ENCODE data around the gene SLC7A7.
"Not testable (repeated sequence)": the region's sequence is repeated elsewhere in the genome, so short reads cannot be mapped to it uniquely, and the experiment has no call there.

- TF ChIP-seq, protein P1, sequence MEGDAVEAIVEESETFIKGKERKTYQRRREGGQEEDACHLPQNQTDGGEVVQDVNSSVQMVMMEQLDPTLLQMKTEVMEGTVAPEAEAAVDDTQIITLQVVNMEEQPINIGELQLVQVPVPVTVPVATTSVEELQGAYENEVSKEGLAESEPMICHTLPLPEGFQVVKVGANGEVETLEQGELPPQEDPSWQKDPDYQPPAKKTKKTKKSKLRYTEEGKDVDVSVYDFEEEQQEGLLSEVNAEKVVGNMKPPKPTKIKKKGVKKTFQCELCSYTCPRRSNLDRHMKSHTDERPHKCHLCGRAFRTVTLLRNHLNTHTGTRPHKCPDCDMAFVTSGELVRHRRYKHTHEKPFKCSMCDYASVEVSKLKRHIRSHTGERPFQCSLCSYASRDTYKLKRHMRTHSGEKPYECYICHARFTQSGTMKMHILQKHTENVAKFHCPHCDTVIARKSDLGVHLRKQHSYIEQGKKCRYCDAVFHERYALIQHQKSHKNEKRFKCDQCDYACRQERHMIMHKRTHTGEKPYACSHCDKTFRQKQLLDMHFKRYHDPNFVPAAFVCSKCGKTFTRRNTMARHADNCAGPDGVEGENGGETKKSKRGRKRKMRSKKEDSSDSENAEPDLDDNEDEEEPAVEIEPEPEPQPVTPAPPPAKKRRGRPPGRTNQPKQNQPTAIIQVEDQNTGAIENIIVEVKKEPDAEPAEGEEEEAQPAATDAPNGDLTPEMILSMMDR (conservative IDR thresholded peaks at IDR 0.05; ENCODE audit: low read depth, low read length) = not testable (repeated sequence)
- not testable (repeated sequence) for TF ChIP-seq EZH2 (IDR thresholded peaks at IDR 0.05; ENCODE audit: borderline replicate concordance, low read depth, low read length, poor library complexity, severe bottlenecking)
These were observed 90.4 kb downstream of the SLC7A7 start for GRCh38 chr14:22724847-22725246.
